K562 (cell line): ENCODE measurements around the gene SH2D4B. TPM values are rescaled to one million over a fixed set of nuclear protein-coding genes. Genes with fewer than 3 reads are reported as not detected.

ENCODE experiments used
- ATAC-seq: fragments of 200-7000 bp; cut with Tn5 transposase; 3 replicates; pipeline ENCODE4 v1.9.1; 2020; ENCODE audit warnings: moderate library complexity
- BruUV-seq: library from RNA; stranded (reverse); fragments of 400-500 nt; replicated peaks from 2 replicates; lab custom pipeline; 2021; lab: Mats Ljungman, UMichigan
- CTCF ChIA-PET: fragments of 300-600 bp; formaldehyde crosslinking; extraction: SDS; loops from one replicate; lab custom pipeline; 2021; ENCODE audit warnings: low intra/inter-chr PET ratio; lab: Yijun Ruan, JAX
- POLR2A ChIA-PET: fragments of 300-600, 350-650 bp; sonication (Branson Sonifier 250); formaldehyde crosslinking; extraction: SDS; loops from one replicate; lab custom pipeline; 2021; ENCODE audit warnings: antibody characterized with exemption, inconsistent platforms; lab: Yijun Ruan, JAX
- DNase-seq, 4 experiments: peaks; one replicate each; pipeline versions ENCODE4 v3.0.0 to v3.0.0-alpha.2; 2011 to 2018; ENCODE audit warnings: low spot score in 3 of 4, mixed read lengths in 3 of 4; ENCODE audit errors: extremely low read depth in 1 of 4
- FAIRE-seq: peaks from 2 replicates; lab custom pipeline; 2011; peaks lifted over from hg19 to GRCh38; lab: Jason Lieb, UNC
- H2AFZ ChIP-seq: 2 replicates; pipeline ENCODE4 v1.6.0; 2011; ENCODE audit warnings: low read depth, low read length, control low read depth, inconsistent platforms
- H3K27ac ChIP-seq: fragments of 200-600 bp; 3 replicates; pipeline ENCODE4 v1.8.0; 2011; ENCODE audit warnings: low read depth, mild to moderate bottlenecking, control low read depth, inconsistent platforms, low read length, moderate library complexity, mixed read lengths; ENCODE audit errors: extremely low read depth
- H3K27me3 ChIP-seq, 2 experiments: fragments of 300-600 bp in 1 of 2; 2 replicates in 1 of 2; 3 replicates in 1 of 2; pipeline versions ENCODE4 v1.6.0 to v1.8.0; 2011; ENCODE audit warnings: inconsistent platforms in 2 of 2, low read length in 2 of 2, mild to moderate bottlenecking in 1 of 2, mixed read lengths in 1 of 2, moderate library complexity in 1 of 2; ENCODE audit not compliant: control insufficient read depth in 2 of 2, insufficient read depth in 2 of 2
- H3K36me3 ChIP-seq: fragments of 300-600 bp; 3 replicates; pipeline ENCODE4 v1.8.0; 2011; ENCODE audit warnings: mild to moderate bottlenecking, low read length, inconsistent platforms; ENCODE audit not compliant: control insufficient read depth, insufficient read depth
- H3K4me1 ChIP-seq, 2 experiments: fragments of 200-600 bp in 1 of 2; replicated peaks in 1 of 2; 2 replicates in 1 of 2; 3 replicates in 1 of 2; pipeline versions ENCODE4 v1.5.1 to v1.8.0; 2011; ENCODE audit warnings: inconsistent platforms in 2 of 2, low read length in 2 of 2, mild to moderate bottlenecking in 1 of 2, mixed read lengths in 1 of 2, moderate library complexity in 1 of 2; ENCODE audit not compliant: control insufficient read depth in 2 of 2, insufficient read depth in 2 of 2
- H3K4me2 ChIP-seq: 2 replicates; pipeline ENCODE4 v1.6.1; 2011; ENCODE audit warnings: low read length, control low read depth, inconsistent platforms, mixed read lengths; ENCODE audit not compliant: insufficient read depth
- H3K4me3 ChIP-seq: fragments of 200-600 bp; sonication (generic), shearing (Covaris generic); 2 replicates; pipeline ENCODE4 v1.5.1; 2016; ENCODE audit warnings: control low read depth, inconsistent platforms
- H3K79me2 ChIP-seq: fragments of 200-600 bp; 3 replicates; pipeline ENCODE4 v1.8.0; 2011; ENCODE audit warnings: low read length, inconsistent platforms; ENCODE audit not compliant: control insufficient read depth, insufficient read depth
- H3K9ac ChIP-seq, 2 experiments: 2 replicates each; pipeline versions ENCODE4 v1.6.0 to v1.6.1; 2011; ENCODE audit warnings: low read depth in 2 of 2, low read length in 2 of 2, control low read depth in 1 of 2, inconsistent platforms in 1 of 2, mild to moderate bottlenecking in 1 of 2, mixed read lengths in 1 of 2; ENCODE audit not compliant: insufficient read depth in 1 of 2
- H3K9me1 ChIP-seq: one replicate; pipeline ENCODE4 v1.6.0; 2011; ENCODE audit warnings: inconsistent platforms, mild to moderate bottlenecking, low read length, moderate library complexity; ENCODE audit not compliant: control insufficient read depth, insufficient read depth
- H3K9me3 ChIP-seq: replicated peaks from 2 replicates; pipeline ENCODE4 v1.5.1; 2011; ENCODE audit warnings: low read depth, low read length, inconsistent platforms; ENCODE audit not compliant: control insufficient read depth, insufficient read depth
- H4K20me1 ChIP-seq: replicated peaks from 2 replicates; pipeline ENCODE4 v1.6.1; 2011; ENCODE audit warnings: low read length, inconsistent platforms, mixed read lengths; ENCODE audit not compliant: control insufficient read depth, insufficient read depth
- HDAC6 ChIP-seq: IDR thresholded peaks from 2 replicates; pipeline ENCODE4 v1.6.1; 2012; ENCODE audit warnings: low read depth, mild to moderate bottlenecking, control low read depth, inconsistent platforms, low read length, moderate library complexity
- JUNB ChIP-seq: fragments of 450-650 bp; formaldehyde crosslinking; conservative IDR thresholded peaks from 2 replicates; pipeline ENCODE4 v1.4.0; 2020; ENCODE audit warnings: mild to moderate bottlenecking
- MEF2D ChIP-seq: conservative IDR thresholded peaks from 2 replicates; pipeline ENCODE4 v1.6.1; 2016; ENCODE audit warnings: low read depth, missing genetic modification characterization, missing compliant biosample characterization
- MTA2 ChIP-seq: fragments of 450-650 bp; IDR thresholded peaks from 2 replicates; pipeline ENCODE4 v1.6.1; 2016; ENCODE audit warnings: low read depth
- SMAD1 ChIP-seq: fragments of 150-350 bp; IDR thresholded peaks from 2 replicates; pipeline ENCODE4 v1.6.1; 2014; ENCODE audit warnings: low read length, low read depth; ENCODE audit not compliant: partially characterized antibody
- SRSF9 ChIP-seq: fragments of 200-400 bp; formaldehyde crosslinking; IDR thresholded peaks from 2 replicates; pipeline ENCODE4 v1.6.1; 2017; ENCODE audit warnings: low read depth, low read length, borderline replicate concordance
- TAF1 ChIP-seq: IDR thresholded peaks from 2 replicates; pipeline ENCODE4 v1.6.1; 2011; ENCODE audit warnings: mild to moderate bottlenecking, low read length, moderate library complexity; ENCODE audit not compliant: insufficient read depth, control insufficient read depth, severe bottlenecking; ENCODE audit errors: extremely low read depth
- TFAM ChIP-seq: fragments of 250-450 bp; sonication (Bioruptor Pico); conservative IDR thresholded peaks from 2 replicates; pipeline ENCODE4 v1.5.0; 2021; ENCODE audit warnings: mild to moderate bottlenecking, moderate library complexity
- XRCC5 ChIP-seq: fragments of 200-400 bp; formaldehyde crosslinking; IDR thresholded peaks from 2 replicates; pipeline ENCODE4 v1.6.1; 2017; ENCODE audit warnings: low read depth, mild to moderate bottlenecking, low read length
- ZKSCAN8 ChIP-seq: fragments of 200-800 bp; sonication (Bioruptor generic); IDR thresholded peaks from 2 replicates; pipeline ENCODE4 v1.6.1; 2016; ENCODE audit warnings: missing genetic modification characterization, missing compliant biosample characterization
- ZNF444 ChIP-seq: fragments of 250-450 bp; sonication (Bioruptor Pico); IDR thresholded peaks from 2 replicates; pipeline ENCODE4 v1.4.0; 2020; ENCODE audit warnings: mild to moderate bottlenecking, moderate library complexity
- WGBS: fragments of 100-300 bp; shearing (Covaris generic); methylation state at CpG from one replicate; pipeline ENCODE4 v1.1.6; 2016; ENCODE audit warnings: low coverage, mixed read lengths; ENCODE audit not compliant: insufficient coverage; ENCODE audit errors: missing lambda C conversion rate; 5-methylcytosine and 5-hydroxymethylcytosine counted together
- in situ Hi-C: fragments of 300-500 bp; cut with MboI; formaldehyde crosslinking; loops from 4 replicates; pipeline ENCODE4 v1.15.0; 2018; ENCODE audit warnings: inconsistent platforms, mixed read lengths
- intact Hi-C: fragments of 100-400 bp; cut with micrococcal nuclease; formaldehyde crosslinking; loops from 2 replicates; pipeline ENCODE4 v1.14.2; 2022
- polyA plus RNA-seq, 8 experiments: library from polyadenylated mRNA; depleted of rRNA in 4 of 8; stranded (reverse) in 5 of 8; unstranded in 3 of 8; fragments of >200 nt; fragmentation: Nextera tagmentation in 2 of 8; fragmentation: Illumina TruSeq in 1 of 8; extraction: Ambion mirVana in 2 of 8; extraction: Trizol in 1 of 8; gene quantifications; 2 replicates each; pipeline versions ENCODE4 v1.2.1 to v1.2.3, GENCODE V29; 2011 to 2014; ENCODE audit warnings: inconsistent platforms in 1 of 8, missing spikeins in 1 of 8
- total RNA-seq, 7 experiments: library from RNA; depleted of rRNA in 6 of 7; stranded (reverse); fragments of >200 nt in 6 of 7; fragmentation: Illumina TruSeq in 2 of 7; extraction: Trizol in 2 of 7; gene quantifications; 2 replicates each; pipeline versions ENCODE4 v1.2.1 to v1.2.3, GENCODE V29; 2011 to 2021; ENCODE audit warnings: low replicate concordance in 1 of 7
- TF ChIP-seq, protein P1 (sequence below): sonication (generic); formaldehyde crosslinking; IDR thresholded peaks from 2 replicates; pipeline ENCODE4 v1.9.0; 2022; ENCODE audit warnings: mild to moderate bottlenecking, missing genetic modification reagents
- TF ChIP-seq, protein P2 (sequence below): sonication (generic); formaldehyde crosslinking; IDR thresholded peaks from 2 replicates; pipeline ENCODE4 v1.8.0; 2022; ENCODE audit warnings: mild to moderate bottlenecking, missing genetic modification reagents
- TF ChIP-seq, protein P3 (sequence below): fragments of 250-450 bp; sonication (Bioruptor Pico); IDR thresholded peaks from 2 replicates; pipeline ENCODE4 v1.4.0; 2020; ENCODE audit warnings: borderline replicate concordance
- TF ChIP-seq, protein P4 (sequence below): sonication (generic); formaldehyde crosslinking; IDR thresholded peaks from 2 replicates; pipeline ENCODE4 v1.8.1; 2023; ENCODE audit warnings: mild to moderate bottlenecking, missing genetic modification reagents

Gene SH2D4B
- total and polyA plus RNA-seq, 9 of the 15 experiments (the other 6 are each of a cell fraction or from before 2014, with no cell fraction given), result 0.03 to 0.14 (median 0.04) TPM; not detected in 4

DNA sequence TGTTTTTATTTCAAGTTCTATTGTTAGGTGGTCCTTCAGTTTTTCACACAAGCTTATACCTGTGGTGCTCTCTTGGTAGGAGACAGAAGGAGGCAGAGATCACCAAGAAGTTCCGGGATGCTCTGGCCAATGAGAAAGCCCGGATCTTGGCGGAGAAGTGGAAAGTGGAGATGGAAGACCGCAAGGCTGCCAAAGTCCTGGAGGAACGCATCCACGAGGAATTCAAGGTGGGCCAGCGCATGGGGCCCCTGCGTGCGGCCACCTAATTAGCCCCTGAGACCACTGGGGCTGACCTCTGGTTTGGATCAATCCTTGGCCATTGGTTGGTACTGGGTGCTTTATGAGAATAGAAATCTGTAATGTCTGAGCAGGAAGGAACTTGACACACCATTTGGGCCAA, 33.6 kb downstream of the SH2D4B start:
- BruUV-seq, result no TSS peak
- Histone ChIP-seq H2AFZ (no peak overlapping the region), H3K27me3 (peaks cover 36 to 44% of the 10 kb centered on the region in 2 experiments), H4K20me1 (no peaks in the 10 kb centered on the region), H3K36me3 (no peaks in the 10 kb centered on the region), H3K9me1 (no peaks in the 10 kb centered on the region), H3K4me2 (no peak overlapping the region), H3K9ac (no peak overlapping the region), H3K4me1 (no peaks in the 10 kb centered on the region), H3K79me2 (no peaks in the 10 kb centered on the region), H3K4me3 (no peak overlapping the region), H3K9me3 (no peaks in the 10 kb centered on the region), H3K27ac (no peak overlapping the region)
- ChIA-PET POLR2A (no interaction called here), CTCF (no interaction called here)
- in situ Hi-C loops, result no loop called here
- DNase-seq (no peak), FAIRE-seq (no peak), ATAC-seq (no peak)
- intact Hi-C loops, result no loop called here
- TF ChIP-seq SRSF9, result no peak
- TF ChIP-seq ZNF444, result no peak
- TF ChIP-seq, protein P1, sequence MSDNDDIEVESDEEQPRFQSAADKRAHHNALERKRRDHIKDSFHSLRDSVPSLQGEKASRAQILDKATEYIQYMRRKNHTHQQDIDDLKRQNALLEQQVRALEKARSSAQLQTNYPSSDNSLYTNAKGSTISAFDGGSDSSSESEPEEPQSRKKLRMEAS (CRISPR knock-in tag), result no peak
- TF ChIP-seq MEF2D (tag), result no peak
- no peak for TF ChIP-seq TFAM
- TF ChIP-seq ZKSCAN8 (CRISPR knock-in tag), result no peak
- TF ChIP-seq, protein P2, sequence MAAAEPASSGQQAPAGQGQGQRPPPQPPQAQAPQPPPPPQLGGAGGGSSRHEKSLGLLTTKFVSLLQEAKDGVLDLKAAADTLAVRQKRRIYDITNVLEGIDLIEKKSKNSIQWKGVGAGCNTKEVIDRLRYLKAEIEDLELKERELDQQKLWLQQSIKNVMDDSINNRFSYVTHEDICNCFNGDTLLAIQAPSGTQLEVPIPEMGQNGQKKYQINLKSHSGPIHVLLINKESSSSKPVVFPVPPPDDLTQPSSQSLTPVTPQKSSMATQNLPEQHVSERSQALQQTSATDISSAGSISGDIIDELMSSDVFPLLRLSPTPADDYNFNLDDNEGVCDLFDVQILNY (CRISPR knock-in tag), result no peak
- TF ChIP-seq HDAC6, result no peak
- TF ChIP-seq JUNB (CRISPR knock-in tag), result no peak
- no peak for TF ChIP-seq MTA2
- TF ChIP-seq, protein P3, sequence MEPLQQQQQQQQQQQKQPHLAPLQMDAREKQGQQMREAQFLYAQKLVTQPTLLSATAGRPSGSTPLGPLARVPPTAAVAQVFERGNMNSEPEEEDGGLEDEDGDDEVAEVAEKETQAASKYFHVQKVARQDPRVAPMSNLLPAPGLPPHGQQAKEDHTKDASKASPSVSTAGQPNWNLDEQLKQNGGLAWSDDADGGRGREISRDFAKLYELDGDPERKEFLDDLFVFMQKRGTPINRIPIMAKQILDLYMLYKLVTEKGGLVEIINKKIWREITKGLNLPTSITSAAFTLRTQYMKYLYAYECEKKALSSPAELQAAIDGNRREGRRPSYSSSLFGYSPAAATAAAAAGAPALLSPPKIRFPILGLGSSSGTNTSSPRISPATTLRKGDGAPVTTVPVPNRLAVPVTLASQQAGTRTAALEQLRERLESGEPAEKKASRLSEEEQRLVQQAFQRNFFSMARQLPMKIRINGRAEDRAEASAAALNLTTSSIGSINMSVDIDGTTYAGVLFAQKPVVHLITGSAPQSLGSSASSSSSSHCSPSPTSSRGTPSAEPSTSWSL (CRISPR knock-in tag), result no peak
- TF ChIP-seq XRCC5, result no peak
- TF ChIP-seq SMAD1, result no peak
- TF ChIP-seq TAF1, result no peak
- TF ChIP-seq, protein P4, sequence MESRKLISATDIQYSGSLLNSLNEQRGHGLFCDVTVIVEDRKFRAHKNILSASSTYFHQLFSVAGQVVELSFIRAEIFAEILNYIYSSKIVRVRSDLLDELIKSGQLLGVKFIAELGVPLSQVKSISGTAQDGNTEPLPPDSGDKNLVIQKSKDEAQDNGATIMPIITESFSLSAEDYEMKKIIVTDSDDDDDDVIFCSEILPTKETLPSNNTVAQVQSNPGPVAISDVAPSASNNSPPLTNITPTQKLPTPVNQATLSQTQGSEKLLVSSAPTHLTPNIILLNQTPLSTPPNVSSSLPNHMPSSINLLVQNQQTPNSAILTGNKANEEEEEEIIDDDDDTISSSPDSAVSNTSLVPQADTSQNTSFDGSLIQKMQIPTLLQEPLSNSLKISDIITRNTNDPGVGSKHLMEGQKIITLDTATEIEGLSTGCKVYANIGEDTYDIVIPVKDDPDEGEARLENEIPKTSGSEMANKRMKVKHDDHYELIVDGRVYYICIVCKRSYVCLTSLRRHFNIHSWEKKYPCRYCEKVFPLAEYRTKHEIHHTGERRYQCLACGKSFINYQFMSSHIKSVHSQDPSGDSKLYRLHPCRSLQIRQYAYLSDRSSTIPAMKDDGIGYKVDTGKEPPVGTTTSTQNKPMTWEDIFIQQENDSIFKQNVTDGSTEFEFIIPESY, result no peak
- WGBS, result 6% methylated on average over 9 of the region's 9 CpGs
